WTC11 (cell line): ENCODE measurements around the gene SMAD5. TPM values are rescaled to one million over a fixed set of nuclear protein-coding genes. Genes with fewer than 3 reads are reported as not detected.

Experiments
- ATAC-seq: fragments of 200-7000 bp; cut with Tn5 transposase; 2 replicates; pipeline ENCODE4 v1.10.0; 2021; ENCODE audit warnings: mild to moderate bottlenecking, moderate library complexity
- CTCF ChIA-PET: fragments of 300-600 bp; sonication (Branson Sonifier 250); formaldehyde crosslinking; loops from one replicate; lab custom pipeline; 2021; ENCODE audit warnings: antibody characterized with exemption; lab: Charles Lee
- POLR2A ChIA-PET: fragments of 350-600 bp; sonication (Branson Sonifier 250); formaldehyde crosslinking; loops from one replicate; lab custom pipeline; 2021; ENCODE audit warnings: antibody characterized with exemption; lab: Charles Lee
- DNase-seq: peaks from one replicate; pipeline ENCODE4 v3.0.0; 2021; ENCODE audit warnings: low spot score
- H3K27ac Mint-ChIP-seq: 2 replicates; pipeline ENCODE4 v1.8.0; 2021; ENCODE audit warnings: mixed read lengths
- H3K27me3 Mint-ChIP-seq: 2 replicates; pipeline ENCODE4 v1.8.0; 2021; ENCODE audit warnings: low read depth, mild to moderate bottlenecking, moderate library complexity, mixed read lengths
- H3K36me3 Mint-ChIP-seq: 2 replicates; pipeline ENCODE4 v1.8.0; 2021; ENCODE audit warnings: mixed read lengths
- H3K4me1 Mint-ChIP-seq: 2 replicates; pipeline ENCODE4 v1.8.0; 2022; ENCODE audit warnings: mixed read lengths
- H3K4me3 Mint-ChIP-seq: 2 replicates; pipeline ENCODE4 v1.8.0; 2021; ENCODE audit warnings: mild to moderate bottlenecking, moderate library complexity, mixed read lengths
- H3K9me3 Mint-ChIP-seq: 2 replicates; pipeline ENCODE4 v1.8.0; 2021; ENCODE audit warnings: mixed read lengths
- EMX1 ChIP-seq: fragments of 250-450 bp; sonication (Bioruptor Pico); IDR thresholded peaks from 2 replicates; pipeline ENCODE4 v1.8.0; 2021; ENCODE audit warnings: mild to moderate bottlenecking
- FOXJ3 ChIP-seq: sonication (generic); formaldehyde crosslinking; IDR thresholded peaks from 2 replicates; pipeline ENCODE4 v1.9.0; 2021; ENCODE audit warnings: missing genetic modification reagents, mild to moderate bottlenecking, borderline replicate concordance
- JAZF1 ChIP-seq: fragments of 250-450 bp; sonication (Bioruptor Pico); IDR thresholded peaks from 2 replicates; pipeline ENCODE4 v1.9.0; 2021; ENCODE audit warnings: moderate library complexity, mild to moderate bottlenecking, inconsistent platforms
- NFYB ChIP-seq: sonication (generic); formaldehyde crosslinking; conservative IDR thresholded peaks from 2 replicates; pipeline ENCODE4 v1.8.0; 2022; ENCODE audit warnings: low read depth, missing genetic modification reagents
- NR2C2 ChIP-seq: sonication (generic); formaldehyde crosslinking; IDR thresholded peaks from 2 replicates; pipeline ENCODE4 v1.8.0; 2022; ENCODE audit warnings: mild to moderate bottlenecking, missing genetic modification reagents
- ZBTB21 ChIP-seq: sonication (generic); formaldehyde crosslinking; IDR thresholded peaks from 2 replicates; pipeline ENCODE4 v1.8.1; 2023; ENCODE audit warnings: mild to moderate bottlenecking, missing genetic modification reagents, borderline replicate concordance
- ZNF138 ChIP-seq: sonication (generic); formaldehyde crosslinking; conservative IDR thresholded peaks from 2 replicates; pipeline ENCODE4 v1.8.1; 2022; ENCODE audit warnings: mild to moderate bottlenecking, moderate library complexity, missing genetic modification reagents
- ZNF263 ChIP-seq: sonication (generic); formaldehyde crosslinking; IDR thresholded peaks from 2 replicates; pipeline ENCODE4 v1.8.1; 2022; ENCODE audit warnings: low read depth, mild to moderate bottlenecking, moderate library complexity, missing genetic modification reagents
- ZNF671 ChIP-seq: fragments of 250-450 bp; sonication (Bioruptor Pico); IDR thresholded peaks from 2 replicates; pipeline ENCODE4 v1.8.0; 2021; ENCODE audit warnings: mild to moderate bottlenecking
- total RNA-seq: library from RNA; stranded (reverse); gene quantifications from 3 replicates; pipeline ENCODE4 v1.2.3, GENCODE V29; 2021
- TF ChIP-seq, protein P1 (sequence below): sonication (generic); formaldehyde crosslinking; IDR thresholded peaks from 2 replicates; pipeline ENCODE4 v1.8.0; 2022; ENCODE audit warnings: mild to moderate bottlenecking, missing genetic modification reagents
- TF ChIP-seq, protein P2 (sequence below): sonication (generic); formaldehyde crosslinking; IDR thresholded peaks from 2 replicates; pipeline ENCODE4 v1.8.1; 2023; ENCODE audit warnings: mild to moderate bottlenecking, missing genetic modification reagents, moderate library complexity
- TF ChIP-seq, protein P3 (sequence below): sonication (generic); formaldehyde crosslinking; IDR thresholded peaks from 2 replicates; pipeline ENCODE4 v1.8.1; 2022; ENCODE audit warnings: mild to moderate bottlenecking, missing genetic modification reagents, moderate library complexity, borderline replicate concordance
- TF ChIP-seq, protein P4 (sequence below): sonication (generic); formaldehyde crosslinking; IDR thresholded peaks from 2 replicates; pipeline ENCODE4 v1.8.0; 2022; ENCODE audit warnings: missing genetic modification reagents
- TF ChIP-seq, protein P5 (sequence below): sonication (generic); formaldehyde crosslinking; IDR thresholded peaks from 2 replicates; pipeline ENCODE4 v1.8.1; 2023; ENCODE audit warnings: mild to moderate bottlenecking, missing genetic modification reagents, borderline replicate concordance
- TF ChIP-seq, protein P6 (sequence below): sonication (generic); formaldehyde crosslinking; IDR thresholded peaks from 2 replicates; pipeline ENCODE4 v1.8.0; 2023; ENCODE audit warnings: missing genetic modification reagents, mild to moderate bottlenecking, borderline replicate concordance
- TF ChIP-seq, protein P7 (sequence below): fragments of 250-450 bp; sonication (Bioruptor Pico); IDR thresholded peaks from 2 replicates; pipeline ENCODE4 v1.8.0; 2021; ENCODE audit warnings: mild to moderate bottlenecking
- TF ChIP-seq, protein P8 (sequence below): sonication (generic); formaldehyde crosslinking; IDR thresholded peaks from 2 replicates; pipeline ENCODE4 v1.8.1; 2022; ENCODE audit warnings: low read depth, missing genetic modification reagents, borderline replicate concordance

Gene SMAD5
- total RNA-seq, 1 experiment from 2014 or later, result 65.2 TPM

DNA sequence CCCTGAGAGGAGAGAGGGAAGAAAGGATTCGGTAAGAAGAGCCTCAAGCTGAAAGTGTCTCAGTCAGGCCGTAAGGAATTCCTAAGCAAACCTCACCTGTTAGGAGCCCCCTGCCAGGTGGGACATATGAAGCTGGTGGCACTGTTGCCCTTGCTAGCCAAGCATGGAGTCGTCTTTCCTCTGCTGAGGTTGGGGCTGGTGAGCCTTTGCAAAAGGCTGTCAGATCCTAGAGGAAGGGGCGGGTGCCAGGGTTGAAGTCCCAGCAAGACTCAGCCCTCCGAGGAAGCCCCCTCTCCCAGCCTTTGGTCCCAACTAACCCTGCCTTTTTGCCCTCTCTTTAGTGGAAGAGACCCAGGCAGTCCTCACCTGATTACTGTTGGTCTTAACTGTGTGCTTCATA lies 65.8 kb downstream of the SMAD5 start:
- POLR2A ChIA-PET, result no interaction called here
- DNase-seq, result no peak
- Mint-ChIP-seq H3K4me1 (peaks cover 23% of the 10 kb centered on the region), H3K27ac (no peak overlapping the region), H3K9me3 (no peaks in the 10 kb centered on the region)
- TF ChIP-seq, protein P1, sequence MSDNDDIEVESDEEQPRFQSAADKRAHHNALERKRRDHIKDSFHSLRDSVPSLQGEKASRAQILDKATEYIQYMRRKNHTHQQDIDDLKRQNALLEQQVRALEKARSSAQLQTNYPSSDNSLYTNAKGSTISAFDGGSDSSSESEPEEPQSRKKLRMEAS (CRISPR knock-in tag), result no peak
- TF ChIP-seq, protein P2, sequence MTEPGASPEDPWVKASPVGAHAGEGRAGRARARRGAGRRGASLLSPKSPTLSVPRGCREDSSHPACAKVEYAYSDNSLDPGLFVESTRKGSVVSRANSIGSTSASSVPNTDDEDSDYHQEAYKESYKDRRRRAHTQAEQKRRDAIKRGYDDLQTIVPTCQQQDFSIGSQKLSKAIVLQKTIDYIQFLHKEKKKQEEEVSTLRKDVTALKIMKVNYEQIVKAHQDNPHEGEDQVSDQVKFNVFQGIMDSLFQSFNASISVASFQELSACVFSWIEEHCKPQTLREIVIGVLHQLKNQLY (CRISPR knock-in tag), result no peak
- TF ChIP-seq NR2C2 (CRISPR knock-in tag) (no peak), ZBTB21 (no peak), ZNF263 (CRISPR knock-in tag) (no peak), FOXJ3 (CRISPR knock-in tag) (no peak), ZNF671 (CRISPR knock-in tag) (no peak), NFYB (CRISPR knock-in tag) (no peak), EMX1 (CRISPR knock-in tag) (no peak), ZNF138 (CRISPR knock-in tag) (no peak), JAZF1 (CRISPR knock-in tag) (no peak)
- TF ChIP-seq, protein P3, sequence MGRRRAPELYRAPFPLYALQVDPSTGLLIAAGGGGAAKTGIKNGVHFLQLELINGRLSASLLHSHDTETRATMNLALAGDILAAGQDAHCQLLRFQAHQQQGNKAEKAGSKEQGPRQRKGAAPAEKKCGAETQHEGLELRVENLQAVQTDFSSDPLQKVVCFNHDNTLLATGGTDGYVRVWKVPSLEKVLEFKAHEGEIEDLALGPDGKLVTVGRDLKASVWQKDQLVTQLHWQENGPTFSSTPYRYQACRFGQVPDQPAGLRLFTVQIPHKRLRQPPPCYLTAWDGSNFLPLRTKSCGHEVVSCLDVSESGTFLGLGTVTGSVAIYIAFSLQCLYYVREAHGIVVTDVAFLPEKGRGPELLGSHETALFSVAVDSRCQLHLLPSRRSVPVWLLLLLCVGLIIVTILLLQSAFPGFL (CRISPR knock-in tag), result no peak
- TF ChIP-seq, protein P4, sequence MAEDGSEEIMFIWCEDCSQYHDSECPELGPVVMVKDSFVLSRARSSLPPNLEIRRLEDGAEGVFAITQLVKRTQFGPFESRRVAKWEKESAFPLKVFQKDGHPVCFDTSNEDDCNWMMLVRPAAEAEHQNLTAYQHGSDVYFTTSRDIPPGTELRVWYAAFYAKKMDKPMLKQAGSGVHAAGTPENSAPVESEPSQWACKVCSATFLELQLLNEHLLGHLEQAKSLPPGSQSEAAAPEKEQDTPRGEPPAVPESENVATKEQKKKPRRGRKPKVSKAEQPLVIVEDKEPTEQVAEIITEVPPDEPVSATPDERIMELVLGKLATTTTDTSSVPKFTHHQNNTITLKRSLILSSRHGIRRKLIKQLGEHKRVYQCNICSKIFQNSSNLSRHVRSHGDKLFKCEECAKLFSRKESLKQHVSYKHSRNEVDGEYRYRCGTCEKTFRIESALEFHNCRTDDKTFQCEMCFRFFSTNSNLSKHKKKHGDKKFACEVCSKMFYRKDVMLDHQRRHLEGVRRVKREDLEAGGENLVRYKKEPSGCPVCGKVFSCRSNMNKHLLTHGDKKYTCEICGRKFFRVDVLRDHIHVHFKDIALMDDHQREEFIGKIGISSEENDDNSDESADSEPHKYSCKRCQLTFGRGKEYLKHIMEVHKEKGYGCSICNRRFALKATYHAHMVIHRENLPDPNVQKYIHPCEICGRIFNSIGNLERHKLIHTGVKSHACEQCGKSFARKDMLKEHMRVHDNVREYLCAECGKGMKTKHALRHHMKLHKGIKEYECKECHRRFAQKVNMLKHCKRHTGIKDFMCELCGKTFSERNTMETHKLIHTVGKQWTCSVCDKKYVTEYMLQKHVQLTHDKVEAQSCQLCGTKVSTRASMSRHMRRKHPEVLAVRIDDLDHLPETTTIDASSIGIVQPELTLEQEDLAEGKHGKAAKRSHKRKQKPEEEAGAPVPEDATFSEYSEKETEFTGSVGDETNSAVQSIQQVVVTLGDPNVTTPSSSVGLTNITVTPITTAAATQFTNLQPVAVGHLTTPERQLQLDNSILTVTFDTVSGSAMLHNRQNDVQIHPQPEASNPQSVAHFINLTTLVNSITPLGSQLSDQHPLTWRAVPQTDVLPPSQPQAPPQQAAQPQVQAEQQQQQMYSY, result no peak
- TF ChIP-seq, protein P5, sequence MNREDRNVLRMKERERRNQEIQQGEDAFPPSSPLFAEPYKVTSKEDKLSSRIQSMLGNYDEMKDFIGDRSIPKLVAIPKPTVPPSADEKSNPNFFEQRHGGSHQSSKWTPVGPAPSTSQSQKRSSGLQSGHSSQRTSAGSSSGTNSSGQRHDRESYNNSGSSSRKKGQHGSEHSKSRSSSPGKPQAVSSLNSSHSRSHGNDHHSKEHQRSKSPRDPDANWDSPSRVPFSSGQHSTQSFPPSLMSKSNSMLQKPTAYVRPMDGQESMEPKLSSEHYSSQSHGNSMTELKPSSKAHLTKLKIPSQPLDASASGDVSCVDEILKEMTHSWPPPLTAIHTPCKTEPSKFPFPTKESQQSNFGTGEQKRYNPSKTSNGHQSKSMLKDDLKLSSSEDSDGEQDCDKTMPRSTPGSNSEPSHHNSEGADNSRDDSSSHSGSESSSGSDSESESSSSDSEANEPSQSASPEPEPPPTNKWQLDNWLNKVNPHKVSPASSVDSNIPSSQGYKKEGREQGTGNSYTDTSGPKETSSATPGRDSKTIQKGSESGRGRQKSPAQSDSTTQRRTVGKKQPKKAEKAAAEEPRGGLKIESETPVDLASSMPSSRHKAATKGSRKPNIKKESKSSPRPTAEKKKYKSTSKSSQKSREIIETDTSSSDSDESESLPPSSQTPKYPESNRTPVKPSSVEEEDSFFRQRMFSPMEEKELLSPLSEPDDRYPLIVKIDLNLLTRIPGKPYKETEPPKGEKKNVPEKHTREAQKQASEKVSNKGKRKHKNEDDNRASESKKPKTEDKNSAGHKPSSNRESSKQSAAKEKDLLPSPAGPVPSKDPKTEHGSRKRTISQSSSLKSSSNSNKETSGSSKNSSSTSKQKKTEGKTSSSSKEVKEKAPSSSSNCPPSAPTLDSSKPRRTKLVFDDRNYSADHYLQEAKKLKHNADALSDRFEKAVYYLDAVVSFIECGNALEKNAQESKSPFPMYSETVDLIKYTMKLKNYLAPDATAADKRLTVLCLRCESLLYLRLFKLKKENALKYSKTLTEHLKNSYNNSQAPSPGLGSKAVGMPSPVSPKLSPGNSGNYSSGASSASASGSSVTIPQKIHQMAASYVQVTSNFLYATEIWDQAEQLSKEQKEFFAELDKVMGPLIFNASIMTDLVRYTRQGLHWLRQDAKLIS (CRISPR knock-in tag), result no peak
- TF ChIP-seq, protein P6, sequence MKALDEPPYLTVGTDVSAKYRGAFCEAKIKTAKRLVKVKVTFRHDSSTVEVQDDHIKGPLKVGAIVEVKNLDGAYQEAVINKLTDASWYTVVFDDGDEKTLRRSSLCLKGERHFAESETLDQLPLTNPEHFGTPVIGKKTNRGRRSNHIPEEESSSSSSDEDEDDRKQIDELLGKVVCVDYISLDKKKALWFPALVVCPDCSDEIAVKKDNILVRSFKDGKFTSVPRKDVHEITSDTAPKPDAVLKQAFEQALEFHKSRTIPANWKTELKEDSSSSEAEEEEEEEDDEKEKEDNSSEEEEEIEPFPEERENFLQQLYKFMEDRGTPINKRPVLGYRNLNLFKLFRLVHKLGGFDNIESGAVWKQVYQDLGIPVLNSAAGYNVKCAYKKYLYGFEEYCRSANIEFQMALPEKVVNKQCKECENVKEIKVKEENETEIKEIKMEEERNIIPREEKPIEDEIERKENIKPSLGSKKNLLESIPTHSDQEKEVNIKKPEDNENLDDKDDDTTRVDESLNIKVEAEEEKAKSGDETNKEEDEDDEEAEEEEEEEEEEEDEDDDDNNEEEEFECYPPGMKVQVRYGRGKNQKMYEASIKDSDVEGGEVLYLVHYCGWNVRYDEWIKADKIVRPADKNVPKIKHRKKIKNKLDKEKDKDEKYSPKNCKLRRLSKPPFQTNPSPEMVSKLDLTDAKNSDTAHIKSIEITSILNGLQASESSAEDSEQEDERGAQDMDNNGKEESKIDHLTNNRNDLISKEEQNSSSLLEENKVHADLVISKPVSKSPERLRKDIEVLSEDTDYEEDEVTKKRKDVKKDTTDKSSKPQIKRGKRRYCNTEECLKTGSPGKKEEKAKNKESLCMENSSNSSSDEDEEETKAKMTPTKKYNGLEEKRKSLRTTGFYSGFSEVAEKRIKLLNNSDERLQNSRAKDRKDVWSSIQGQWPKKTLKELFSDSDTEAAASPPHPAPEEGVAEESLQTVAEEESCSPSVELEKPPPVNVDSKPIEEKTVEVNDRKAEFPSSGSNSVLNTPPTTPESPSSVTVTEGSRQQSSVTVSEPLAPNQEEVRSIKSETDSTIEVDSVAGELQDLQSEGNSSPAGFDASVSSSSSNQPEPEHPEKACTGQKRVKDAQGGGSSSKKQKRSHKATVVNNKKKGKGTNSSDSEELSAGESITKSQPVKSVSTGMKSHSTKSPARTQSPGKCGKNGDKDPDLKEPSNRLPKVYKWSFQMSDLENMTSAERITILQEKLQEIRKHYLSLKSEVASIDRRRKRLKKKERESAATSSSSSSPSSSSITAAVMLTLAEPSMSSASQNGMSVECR (CRISPR knock-in tag), result no peak
- TF ChIP-seq, protein P7, sequence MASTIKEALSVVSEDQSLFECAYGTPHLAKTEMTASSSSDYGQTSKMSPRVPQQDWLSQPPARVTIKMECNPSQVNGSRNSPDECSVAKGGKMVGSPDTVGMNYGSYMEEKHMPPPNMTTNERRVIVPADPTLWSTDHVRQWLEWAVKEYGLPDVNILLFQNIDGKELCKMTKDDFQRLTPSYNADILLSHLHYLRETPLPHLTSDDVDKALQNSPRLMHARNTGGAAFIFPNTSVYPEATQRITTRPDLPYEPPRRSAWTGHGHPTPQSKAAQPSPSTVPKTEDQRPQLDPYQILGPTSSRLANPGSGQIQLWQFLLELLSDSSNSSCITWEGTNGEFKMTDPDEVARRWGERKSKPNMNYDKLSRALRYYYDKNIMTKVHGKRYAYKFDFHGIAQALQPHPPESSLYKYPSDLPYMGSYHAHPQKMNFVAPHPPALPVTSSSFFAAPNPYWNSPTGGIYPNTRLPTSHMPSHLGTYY (CRISPR knock-in tag), result no peak
- TF ChIP-seq, protein P8, sequence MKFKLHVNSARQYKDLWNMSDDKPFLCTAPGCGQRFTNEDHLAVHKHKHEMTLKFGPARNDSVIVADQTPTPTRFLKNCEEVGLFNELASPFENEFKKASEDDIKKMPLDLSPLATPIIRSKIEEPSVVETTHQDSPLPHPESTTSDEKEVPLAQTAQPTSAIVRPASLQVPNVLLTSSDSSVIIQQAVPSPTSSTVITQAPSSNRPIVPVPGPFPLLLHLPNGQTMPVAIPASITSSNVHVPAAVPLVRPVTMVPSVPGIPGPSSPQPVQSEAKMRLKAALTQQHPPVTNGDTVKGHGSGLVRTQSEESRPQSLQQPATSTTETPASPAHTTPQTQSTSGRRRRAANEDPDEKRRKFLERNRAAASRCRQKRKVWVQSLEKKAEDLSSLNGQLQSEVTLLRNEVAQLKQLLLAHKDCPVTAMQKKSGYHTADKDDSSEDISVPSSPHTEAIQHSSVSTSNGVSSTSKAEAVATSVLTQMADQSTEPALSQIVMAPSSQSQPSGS, result no peak
- TF ChIP-seq, all 79 proteins: peak for 0
- no peak for ATAC-seq
- CTCF ChIA-PET, result interaction anchor here (1.5 kb wide), 1 partner anchor 221 kb away, joined by 3 read pairs; no protein-coding TSS in a partner anchor
- H3K4me3 Mint-ChIP-seq, result no peak overlapping the region
- H3K36me3 Mint-ChIP-seq, result no peaks in the 10 kb centered on the region
- H3K27me3 Mint-ChIP-seq, result peaks cover 100% of the 10 kb centered on the region
